Activated CD8-positive, alpha-beta memory T cell treated with anti-CD3 and anti-CD28 coated beads for 4 hours (primary cell): ENCODE data around the gene POLDIP2.

Experiments used
- DNase-seq, 2 donors: peaks; one replicate each; pipeline ENCODE4 v3.0.0-alpha.2; 2020; ENCODE audit warnings: low read depth in 2 of 2

The POLDIP2 gene

DNA sequence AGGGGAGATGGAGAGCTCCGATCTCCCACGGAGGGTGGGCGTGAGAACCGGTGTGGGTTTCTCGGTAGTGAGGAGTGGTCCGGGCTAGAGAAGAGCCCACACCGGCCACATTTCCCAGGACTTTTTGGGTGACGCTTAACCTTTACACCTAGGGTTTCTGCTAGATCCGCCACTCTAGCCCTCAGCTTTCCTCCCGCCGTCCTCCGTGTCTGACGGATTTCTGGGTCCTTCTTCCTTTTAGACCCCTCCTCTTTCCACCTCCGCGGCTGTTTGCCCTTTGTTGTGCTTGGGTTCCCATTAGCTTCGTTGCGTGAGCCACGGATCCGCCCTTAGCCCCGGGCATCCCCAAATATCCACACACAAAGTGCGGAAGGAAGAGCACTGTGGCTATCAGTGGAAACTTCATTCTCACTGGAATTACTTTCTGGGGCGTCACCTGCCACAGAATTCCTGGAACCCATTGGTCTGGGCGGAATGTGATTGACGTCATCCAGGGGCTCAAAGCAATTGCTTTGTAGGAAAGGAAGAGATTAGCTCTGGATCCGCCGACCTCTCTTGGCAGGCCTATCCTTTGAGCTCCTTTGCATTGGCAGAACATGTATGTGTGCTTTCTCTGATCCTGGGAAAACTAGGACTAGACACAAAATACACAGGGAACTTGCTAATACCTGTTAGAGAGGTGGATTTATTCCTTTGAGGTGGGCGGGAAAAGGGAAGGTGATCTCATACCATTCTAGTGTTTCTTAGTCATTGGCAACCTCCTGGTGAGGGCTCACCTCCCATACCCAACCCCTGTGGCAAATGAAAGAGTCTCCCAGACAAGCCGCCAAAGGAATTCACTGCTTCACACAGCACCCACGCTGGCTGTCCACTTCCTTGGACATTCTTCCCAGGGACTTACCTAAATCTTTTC is 21.1 kb downstream of the POLDIP2 start:
- DNase-seq = no peak

- peak; percentile 91 to 98 for DNase-seq
Measured at GRCh38 chr17:28335201-28335958, 21.9 kb downstream of the POLDIP2 start, which contains the start of the genes IFT20 and TNFAIP1. TSS of gene IFT20 (minus strand) at chr17:28335472. CDS start at chr17:28331985, 3,487 bp downstream. TSS of gene TNFAIP1 (plus strand) at chr17:28335761. CDS start at chr17:28339522, 3,761 bp downstream.

DNA sequence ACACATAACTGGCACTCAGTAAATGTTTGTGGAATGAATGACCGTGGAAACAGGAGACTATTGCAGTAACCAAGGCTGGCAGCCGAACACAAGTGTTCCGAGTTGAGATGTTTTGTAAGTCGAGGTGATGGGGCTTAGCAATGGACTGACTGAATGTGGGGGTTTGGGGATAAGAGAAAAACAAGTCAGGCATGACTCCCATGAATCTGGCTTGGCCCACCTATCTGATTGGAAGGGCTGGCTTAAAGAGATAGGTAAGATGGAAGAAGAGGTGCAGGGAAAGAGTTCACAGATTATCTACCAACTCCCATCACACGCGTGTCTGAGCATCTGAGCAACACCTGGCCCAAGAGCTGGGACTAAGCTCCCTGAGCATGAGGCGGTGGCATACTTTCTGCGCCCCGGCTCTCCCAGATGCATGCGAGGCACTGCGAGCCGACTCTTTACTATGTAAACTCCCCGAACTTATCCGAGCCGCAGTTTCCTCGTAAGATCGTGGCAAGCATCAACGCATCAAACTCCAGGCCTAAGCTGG is 22.6 kb downstream of the POLDIP2 start:
- DNase-seq = no peak

DNA sequence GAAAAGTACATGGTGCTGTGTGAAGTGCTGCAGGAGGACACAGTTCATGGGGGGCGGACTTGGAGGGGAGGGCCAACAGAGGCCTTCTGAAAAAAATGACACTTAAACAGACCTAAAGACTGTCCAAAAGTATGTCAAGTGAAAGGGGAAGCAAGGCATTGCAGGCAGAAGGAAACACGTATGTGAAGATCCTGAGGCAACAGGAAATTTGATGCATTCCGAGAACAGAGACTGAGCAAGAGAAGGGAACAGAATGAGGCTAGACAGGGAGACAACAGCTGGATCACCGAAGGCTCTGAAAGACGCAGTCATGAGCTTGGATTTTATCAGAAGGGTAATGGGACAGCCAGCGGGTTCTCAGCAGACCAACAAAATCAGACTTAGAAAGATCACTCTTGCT is 23.2 kb downstream of the POLDIP2 start:
- no peak for DNase-seq

DNA sequence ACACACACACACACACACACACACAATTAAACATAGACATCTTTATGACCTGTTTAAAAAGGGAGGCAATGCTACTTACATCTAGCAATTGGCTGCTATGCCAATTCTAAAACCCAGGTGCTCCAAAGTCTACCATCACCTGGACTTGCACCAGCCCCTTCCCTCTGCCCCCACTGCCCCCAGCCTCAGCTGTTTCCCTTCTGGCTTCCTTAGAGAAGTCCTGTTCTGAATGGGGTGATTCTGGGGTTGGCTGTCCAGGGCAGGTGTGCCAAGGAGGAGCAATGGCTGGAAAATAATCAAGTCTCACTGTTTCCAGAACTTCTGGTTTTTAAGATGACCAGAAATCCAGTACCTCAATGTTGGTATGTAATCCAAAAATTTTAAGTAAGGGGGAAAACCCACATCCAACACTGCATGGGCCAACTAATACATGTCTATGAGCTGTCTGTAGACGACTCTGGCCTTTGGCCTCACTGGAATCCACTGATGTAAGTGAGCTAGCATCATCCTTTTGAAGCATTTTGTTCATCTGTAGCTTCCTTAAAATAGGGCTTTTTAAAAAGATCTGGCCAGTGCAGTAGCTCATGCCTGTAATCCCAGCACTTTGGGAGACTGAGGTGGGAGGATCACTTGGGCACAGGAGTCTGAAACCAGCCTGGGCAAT is 24.1 kb downstream of the POLDIP2 start:
- DNase-seq = no peak

DNA sequence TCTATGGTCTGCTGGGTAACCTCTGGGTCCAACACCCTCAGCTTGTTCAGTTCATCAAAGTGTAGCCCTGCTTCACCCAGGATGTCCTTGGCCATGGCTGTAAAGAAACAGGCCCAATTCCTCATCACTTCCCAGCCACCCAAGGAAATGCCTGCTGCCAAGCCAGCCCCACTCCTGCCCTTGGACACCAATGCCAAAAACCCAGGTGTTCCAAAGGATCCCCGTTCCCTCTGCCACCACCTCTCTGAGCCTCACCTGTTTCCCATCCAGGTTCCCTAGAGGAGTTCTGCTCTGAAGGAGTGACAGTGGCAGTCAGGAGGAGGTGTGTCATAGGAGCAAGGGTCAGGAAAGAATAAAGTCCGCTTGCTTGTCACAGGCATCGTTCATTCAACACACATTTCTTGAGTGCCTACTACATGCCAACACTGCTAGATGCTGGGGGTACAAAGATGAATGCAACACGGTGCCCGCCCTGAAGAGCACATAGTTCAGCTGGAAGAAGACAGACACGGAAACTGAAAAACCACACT is 25.4 kb downstream of the POLDIP2 start:
- DNase-seq = no peak

DNA sequence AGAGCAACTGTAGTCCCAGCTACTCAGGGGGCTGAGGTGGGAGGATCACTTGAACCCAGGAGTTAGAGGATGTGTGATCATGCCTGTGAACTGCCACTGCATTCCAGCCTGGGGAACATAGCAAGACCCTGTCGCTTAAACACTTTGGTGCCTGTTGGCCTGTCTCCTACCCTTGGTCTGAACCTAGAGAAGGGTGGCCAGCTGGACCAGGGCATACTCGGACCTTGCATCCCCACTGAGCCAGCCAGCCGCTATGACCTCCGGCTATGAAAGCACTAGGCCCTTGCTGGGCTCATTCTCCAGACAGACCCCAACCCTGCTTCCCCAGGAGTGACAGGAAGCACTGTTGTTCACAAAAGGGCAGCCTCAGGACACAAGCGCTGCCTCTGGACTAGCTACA is 26.7 kb downstream of the POLDIP2 start:
- DNase-seq = no peak

- no peak for DNase-seq
Measured at GRCh38 chr17:28328325-28328724, 29.0 kb downstream of the POLDIP2 start.

DNA sequence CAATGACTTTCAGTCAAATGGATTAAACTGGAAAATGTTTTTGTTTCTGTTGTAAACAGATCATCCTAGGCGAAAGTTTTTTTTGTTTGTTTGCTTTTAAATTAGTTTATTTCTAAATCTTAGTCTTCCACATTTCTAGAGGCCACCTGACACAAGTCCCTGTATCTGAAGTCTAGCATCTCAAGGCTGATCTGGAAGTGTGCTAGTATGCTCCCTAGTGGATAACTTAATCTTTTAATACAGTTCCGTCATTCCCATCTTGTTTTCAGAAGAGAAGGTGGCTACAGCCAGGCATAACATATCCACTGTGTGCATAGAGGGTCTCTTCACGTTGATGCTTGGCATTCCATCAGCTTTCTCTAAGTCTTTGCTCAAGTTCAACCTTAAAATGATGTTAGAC is 29.6 kb downstream of the POLDIP2 start:
- no peak for DNase-seq

DNA sequence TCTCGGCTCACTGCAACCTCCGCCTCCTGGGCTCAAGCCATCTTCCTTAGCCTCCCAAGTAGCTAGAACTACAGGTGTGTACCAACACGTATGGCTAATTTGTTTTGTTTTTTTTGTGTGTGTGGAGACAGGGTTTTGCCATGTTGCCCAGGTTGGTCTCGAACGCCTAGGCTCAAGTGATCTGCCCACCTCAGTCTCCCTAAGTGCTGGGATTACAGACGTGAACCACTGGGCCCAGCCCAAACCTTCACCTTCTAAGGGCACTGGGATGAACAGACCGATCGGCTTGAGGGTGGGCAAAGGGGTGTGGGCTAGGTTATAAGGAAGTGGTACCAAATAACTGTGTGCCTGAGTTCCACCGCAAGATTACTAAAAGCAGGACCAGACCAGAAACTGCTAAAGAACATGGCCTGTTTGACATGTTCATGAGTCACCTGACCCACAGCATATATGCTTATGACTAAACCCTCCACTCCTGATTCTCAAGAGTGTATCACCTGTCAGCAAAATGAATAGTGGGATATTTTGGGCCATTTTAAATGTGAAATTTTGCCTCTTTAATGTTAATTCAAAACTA is 30.2 kb downstream of the POLDIP2 start:
- no peak for DNase-seq

DNA sequence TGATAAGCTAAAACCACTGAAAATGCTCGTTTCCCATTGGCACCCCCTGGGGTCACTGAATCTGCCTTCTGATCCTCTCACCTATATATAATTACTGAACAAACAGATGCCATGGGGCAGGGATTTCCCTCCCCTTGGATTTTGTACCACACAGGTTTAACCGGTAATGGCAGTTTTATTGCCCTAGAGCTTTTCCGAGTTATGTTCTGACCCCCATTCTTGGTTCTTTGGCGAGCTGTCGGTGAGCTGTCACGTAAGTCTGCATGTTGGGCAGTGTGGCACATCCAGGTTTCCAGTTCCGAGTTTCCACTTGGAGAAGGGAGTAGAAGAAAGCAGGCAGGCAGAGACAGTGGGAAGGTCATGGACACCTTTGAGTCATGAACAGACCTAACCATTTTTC is 31.2 kb downstream of the POLDIP2 start:
- no peak for DNase-seq

- DNase-seq = no peak
Measured at GRCh38 chr17:28325211-28325610, 32.1 kb downstream of the POLDIP2 start.

DNA sequence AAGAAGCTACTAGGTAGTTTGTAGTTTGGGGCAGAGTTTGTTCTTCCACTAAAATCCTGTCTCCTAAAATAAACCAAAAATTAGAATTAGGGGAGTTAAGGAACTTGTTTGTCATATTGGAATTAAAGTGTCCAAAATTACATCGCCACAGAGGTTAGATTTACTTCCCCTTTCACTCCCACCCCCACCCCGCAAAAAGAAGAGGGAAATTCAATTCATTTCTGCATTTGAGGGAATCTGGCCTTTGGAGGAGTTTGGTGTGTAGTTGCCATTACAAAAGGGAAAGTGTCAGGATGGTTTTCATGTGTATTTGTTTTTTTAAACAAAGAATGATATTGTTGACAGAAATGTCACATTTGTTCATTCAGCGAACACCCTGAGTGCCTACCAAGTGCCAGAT is 32.5 kb downstream of the POLDIP2 start:
- DNase-seq = no peak

- DNase-seq = no peak
Measured at GRCh38 chr17:28324267-28324745, 33.0 kb downstream of the POLDIP2 start.

DNA sequence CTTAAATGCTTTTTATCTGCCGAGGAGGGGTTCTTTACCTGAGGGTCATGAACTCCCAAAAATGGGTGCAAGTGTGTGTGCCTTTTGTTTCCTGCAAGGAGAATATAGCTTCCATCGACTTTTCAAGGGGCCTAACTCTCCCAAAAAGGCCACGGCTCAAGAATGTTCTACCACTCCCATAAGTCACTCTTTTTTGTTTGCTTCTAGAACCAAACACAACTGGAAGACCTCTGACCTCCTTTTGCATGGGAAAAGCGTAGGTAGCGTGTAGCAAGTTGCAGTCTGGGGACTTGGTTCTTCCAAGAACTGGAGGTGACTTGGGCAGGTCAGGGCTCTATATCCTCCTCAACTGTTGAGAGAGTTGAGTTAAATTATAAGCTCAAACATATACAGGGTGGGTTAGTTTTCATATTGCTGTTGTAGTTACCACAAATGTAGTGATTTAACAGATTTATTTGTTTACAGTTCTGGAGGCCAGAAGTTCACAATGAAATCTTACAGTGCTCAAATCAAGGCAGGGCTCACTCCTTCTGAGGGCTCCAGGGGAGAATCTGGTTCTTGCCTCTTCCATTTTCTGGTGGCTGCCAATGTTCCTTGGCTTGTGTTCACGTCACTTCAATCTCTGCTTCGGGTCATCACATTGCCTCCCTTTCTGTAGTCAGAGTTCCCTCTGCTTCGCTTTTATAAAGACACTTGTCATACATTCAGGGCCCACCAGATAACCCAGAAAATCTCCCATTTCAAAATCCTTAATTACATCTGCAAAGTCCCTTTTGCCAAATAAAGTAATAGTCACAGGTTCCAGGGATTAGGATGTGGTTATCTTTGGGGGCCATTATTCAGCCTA is 36.9 kb downstream of the POLDIP2 start:
- DNase-seq = no peak

- no peak for DNase-seq
Measured at GRCh38 chr17:28319598-28319935, 37.8 kb downstream of the POLDIP2 start.

DNA sequence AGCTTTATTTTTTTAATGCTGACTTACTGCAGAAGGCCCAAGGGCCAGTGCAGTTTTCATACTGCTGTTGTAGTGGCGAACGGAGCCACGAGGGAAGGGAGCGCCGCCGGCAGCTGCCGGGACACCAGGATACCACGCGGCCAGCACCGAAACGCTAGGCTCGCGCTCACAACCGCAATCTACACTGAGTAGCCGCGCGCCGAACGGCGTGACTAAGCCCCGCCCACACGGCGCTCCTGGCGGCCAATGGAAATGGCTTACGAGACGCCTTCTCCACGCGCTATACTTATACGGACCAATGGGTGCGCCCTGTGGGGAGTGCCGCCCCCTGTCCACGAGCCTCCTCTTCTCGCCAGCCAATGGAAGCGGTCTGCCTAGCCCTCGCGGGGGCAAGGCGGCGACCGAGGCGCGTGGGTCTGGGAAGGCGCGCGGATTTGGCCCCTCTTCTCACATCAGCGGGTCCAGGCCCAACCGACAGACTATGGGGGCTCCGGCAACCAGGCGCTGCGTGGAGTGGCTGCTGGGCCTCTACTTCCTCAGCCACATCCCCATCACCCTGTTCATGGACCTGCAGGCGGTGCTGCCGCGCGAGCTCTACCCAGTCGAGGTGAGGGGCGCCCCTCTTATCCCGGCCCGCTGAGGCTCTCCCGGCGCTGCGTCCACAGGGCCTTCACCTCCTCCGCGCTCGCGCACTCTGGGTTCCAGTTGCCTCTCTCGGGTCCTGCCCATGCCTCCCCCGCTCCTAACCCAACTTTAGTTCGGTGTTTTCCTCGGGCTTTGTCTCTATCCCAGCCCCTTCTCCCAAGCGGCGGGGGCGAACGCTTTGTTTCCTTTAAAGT is 38.3 kb downstream of the POLDIP2 start, which contains the start of gene TMEM97:
TSS of gene TMEM97 (plus strand) at position 442 of the 839 bp plus-strand sequence. CDS start at position 482, 40 bp downstream.
- peak; percentile 86 to 92 for DNase-seq

GRCh38 chr17:28317966-28318758 is 39.2 kb downstream of the POLDIP2 start:
- DNase-seq = no peak
